ENCODE data around the gene RAB11FIP4.

RAB11FIP4 gene

GRCh38 chr17:31549525-31550388 is 158.3 kb downstream of the RAB11FIP4 start:
- no peak for DNase-seq (ENCODE audit: low read depth)

- no peak for DNase-seq (ENCODE audit: low read depth)
These were observed 159.0 kb downstream of the RAB11FIP4 start for GRCh38 chr17:31550389-31551056.

GRCh38 chr17:31552568-31552967 is 161.1 kb downstream of the RAB11FIP4 start:
- DNase-seq (ENCODE audit: low read depth) = no peak

GRCh38 chr17:31553506-31553905 is 162.0 kb downstream of the RAB11FIP4 start:
- no peak for DNase-seq (ENCODE audit: low read depth)

GRCh38 chr17:31554930-31555329 is 163.5 kb downstream of the RAB11FIP4 start:
- DNase-seq (ENCODE audit: low read depth) = no peak

GRCh38 chr17:31556969-31557645 is 165.6 kb downstream of the RAB11FIP4 start:
- DNase-seq (ENCODE audit: low read depth) = no peak

- no peak for DNase-seq (ENCODE audit: low read depth)
These were observed 167.5 kb downstream of the RAB11FIP4 start for GRCh38 chr17:31558748-31559583.

GRCh38 chr17:31559584-31560501 is 168.4 kb downstream of the RAB11FIP4 start:
- DNase-seq (ENCODE audit: low read depth) = no peak

GRCh38 chr17:31560616-31561235 is 169.3 kb downstream of the RAB11FIP4 start:
- no peak for DNase-seq (ENCODE audit: low read depth)

GRCh38 chr17:31561469-31562375 is 170.2 kb downstream of the RAB11FIP4 start:
- no peak for DNase-seq (ENCODE audit: low read depth)

GRCh38 chr17:31562376-31562840 is 170.9 kb downstream of the RAB11FIP4 start:
- DNase-seq (ENCODE audit: low read depth) = no peak

- DNase-seq (ENCODE audit: low read depth) = no peak
These were observed 172.8 kb downstream of the RAB11FIP4 start for GRCh38 chr17:31564291-31564690.

- no peak for DNase-seq (ENCODE audit: low read depth)
These were observed 173.4 kb downstream of the RAB11FIP4 start for GRCh38 chr17:31564883-31565301.

GRCh38 chr17:31565652-31566051 is 174.2 kb downstream of the RAB11FIP4 start:
- no peak for DNase-seq (ENCODE audit: low read depth)

- DNase-seq (ENCODE audit: low read depth) = no peak
These were observed 174.9 kb downstream of the RAB11FIP4 start for GRCh38 chr17:31566247-31566991.

- no peak for DNase-seq (ENCODE audit: low read depth)
These were observed 175.5 kb downstream of the RAB11FIP4 start for GRCh38 chr17:31566992-31567373.

GRCh38 chr17:31568121-31568520 is 176.6 kb downstream of the RAB11FIP4 start:
- no peak for DNase-seq (ENCODE audit: low read depth)

GRCh38 chr17:31568539-31568938 is 177.1 kb downstream of the RAB11FIP4 start:
- no peak for DNase-seq (ENCODE audit: low read depth)
